Measurements from ENCODE around the gene PARVG.

GRCh38 chr22:44131989-44132685 lies 48.6 kb upstream of the PARVG start:
- no peak for TF ChIP-seq POLR2A (IDR thresholded peaks at IDR 0.05; ENCODE audit: low read depth)
- TF ChIP-seq, protein P1, sequence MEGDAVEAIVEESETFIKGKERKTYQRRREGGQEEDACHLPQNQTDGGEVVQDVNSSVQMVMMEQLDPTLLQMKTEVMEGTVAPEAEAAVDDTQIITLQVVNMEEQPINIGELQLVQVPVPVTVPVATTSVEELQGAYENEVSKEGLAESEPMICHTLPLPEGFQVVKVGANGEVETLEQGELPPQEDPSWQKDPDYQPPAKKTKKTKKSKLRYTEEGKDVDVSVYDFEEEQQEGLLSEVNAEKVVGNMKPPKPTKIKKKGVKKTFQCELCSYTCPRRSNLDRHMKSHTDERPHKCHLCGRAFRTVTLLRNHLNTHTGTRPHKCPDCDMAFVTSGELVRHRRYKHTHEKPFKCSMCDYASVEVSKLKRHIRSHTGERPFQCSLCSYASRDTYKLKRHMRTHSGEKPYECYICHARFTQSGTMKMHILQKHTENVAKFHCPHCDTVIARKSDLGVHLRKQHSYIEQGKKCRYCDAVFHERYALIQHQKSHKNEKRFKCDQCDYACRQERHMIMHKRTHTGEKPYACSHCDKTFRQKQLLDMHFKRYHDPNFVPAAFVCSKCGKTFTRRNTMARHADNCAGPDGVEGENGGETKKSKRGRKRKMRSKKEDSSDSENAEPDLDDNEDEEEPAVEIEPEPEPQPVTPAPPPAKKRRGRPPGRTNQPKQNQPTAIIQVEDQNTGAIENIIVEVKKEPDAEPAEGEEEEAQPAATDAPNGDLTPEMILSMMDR (IDR thresholded peaks at IDR 0.05), result no peak
- no peak for TF ChIP-seq POLR2AphosphoS5 (IDR thresholded peaks at IDR 0.05)
- TF ChIP-seq EP300 (IDR thresholded peaks at IDR 0.05), result no peak

Measured in esophagus muscularis mucosa (tissue), 4 donors.